GM12801 (cell line): ENCODE data around the gene FMO4.

ENCODE experiments used
- TF ChIP-seq, protein P1 (sequence below): IDR thresholded peaks from one replicate; pipeline ENCODE4 v1.5.1; 2011; ENCODE audit warnings: control low read depth; ENCODE audit not compliant: insufficient read length; ENCODE audit errors: extremely low read depth

The FMO4 gene

DNA sequence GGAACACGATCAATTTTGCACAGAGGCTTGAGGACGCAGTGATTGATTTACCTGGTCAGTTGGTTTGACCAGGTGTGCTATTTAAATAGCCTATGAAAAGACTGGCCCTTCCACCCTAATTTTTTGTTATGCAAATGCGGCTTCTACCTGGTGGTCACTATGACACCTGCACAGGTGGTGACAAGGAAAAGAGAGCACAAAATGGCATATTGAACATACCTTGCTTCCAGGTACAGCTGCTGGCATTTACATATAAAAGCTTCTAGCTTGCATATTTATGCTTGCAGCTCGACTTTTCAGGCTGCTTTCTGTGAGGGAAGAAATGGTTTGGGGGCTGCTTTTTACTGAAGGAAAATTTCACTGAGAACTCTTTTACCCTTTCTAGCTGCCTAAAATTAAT, 15.3 kb upstream of the FMO4 start:
- TF ChIP-seq, protein P1, sequence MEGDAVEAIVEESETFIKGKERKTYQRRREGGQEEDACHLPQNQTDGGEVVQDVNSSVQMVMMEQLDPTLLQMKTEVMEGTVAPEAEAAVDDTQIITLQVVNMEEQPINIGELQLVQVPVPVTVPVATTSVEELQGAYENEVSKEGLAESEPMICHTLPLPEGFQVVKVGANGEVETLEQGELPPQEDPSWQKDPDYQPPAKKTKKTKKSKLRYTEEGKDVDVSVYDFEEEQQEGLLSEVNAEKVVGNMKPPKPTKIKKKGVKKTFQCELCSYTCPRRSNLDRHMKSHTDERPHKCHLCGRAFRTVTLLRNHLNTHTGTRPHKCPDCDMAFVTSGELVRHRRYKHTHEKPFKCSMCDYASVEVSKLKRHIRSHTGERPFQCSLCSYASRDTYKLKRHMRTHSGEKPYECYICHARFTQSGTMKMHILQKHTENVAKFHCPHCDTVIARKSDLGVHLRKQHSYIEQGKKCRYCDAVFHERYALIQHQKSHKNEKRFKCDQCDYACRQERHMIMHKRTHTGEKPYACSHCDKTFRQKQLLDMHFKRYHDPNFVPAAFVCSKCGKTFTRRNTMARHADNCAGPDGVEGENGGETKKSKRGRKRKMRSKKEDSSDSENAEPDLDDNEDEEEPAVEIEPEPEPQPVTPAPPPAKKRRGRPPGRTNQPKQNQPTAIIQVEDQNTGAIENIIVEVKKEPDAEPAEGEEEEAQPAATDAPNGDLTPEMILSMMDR: no peak

DNA sequence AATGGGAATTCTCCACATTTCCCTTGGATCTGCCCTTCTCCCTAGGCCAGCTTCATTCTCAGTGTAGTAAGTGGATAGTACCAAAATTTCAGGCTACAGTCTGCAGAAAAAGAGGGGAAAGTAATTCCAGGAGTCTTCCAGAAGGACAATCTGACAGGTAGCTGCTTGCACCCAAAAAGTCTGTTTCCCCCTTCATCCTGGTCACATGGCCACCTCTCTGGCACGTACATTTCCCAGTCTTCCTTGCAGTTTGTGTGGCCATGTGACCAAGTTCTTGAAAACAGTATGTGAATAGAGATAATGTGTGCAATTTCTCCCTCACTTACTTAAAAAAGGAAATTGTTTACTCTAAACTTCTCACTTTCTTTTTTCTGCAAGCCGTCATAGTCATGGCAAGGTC, 14.6 kb upstream of the FMO4 start:
- TF ChIP-seq, protein P1: no peak

GRCh38 chr1:171300401-171300800, 13.6 kb upstream of the FMO4 start:
- TF ChIP-seq, protein P1: no peak

GRCh38 chr1:171310661-171311087, 3.3 kb upstream of the FMO4 start:
- TF ChIP-seq, protein P1: no peak

DNA sequence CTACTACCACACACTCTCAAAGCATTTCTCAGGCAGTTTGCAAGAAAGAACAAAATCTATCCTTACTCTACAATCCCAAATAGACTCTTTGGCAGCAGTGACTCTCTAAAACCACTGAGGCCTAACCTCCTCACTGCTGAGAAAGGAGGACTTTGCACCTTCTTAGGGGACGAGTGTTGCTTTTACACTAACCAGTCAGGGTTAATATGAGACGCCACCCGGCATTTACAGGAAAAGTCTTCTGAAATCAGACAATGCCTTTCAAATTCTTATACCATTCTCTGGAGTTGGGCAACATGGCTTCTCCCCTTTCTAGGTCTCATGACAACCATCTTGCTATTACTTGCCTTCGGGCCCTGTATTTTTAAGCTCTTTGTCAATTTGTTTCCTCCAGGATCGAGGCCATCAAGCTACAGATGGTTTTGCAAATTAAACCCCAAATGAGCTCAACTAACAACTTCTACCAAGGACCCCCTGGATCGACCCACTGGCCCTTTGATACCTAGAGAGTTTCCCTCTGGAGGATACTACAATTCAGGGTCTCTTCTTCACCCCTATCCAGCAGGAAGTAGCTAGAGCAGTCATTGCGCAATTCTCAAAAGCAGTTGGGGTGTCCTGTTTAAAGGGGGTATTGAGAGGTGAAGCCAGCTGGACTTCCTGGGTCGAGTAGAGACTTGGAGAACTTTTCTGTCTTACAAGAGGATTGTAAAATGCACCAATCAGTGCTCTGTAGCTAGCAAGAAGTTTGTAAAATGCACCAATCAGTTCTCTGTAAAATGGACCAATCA, 2.0 kb upstream of the FMO4 start:
- TF ChIP-seq, protein P1: no peak

DNA sequence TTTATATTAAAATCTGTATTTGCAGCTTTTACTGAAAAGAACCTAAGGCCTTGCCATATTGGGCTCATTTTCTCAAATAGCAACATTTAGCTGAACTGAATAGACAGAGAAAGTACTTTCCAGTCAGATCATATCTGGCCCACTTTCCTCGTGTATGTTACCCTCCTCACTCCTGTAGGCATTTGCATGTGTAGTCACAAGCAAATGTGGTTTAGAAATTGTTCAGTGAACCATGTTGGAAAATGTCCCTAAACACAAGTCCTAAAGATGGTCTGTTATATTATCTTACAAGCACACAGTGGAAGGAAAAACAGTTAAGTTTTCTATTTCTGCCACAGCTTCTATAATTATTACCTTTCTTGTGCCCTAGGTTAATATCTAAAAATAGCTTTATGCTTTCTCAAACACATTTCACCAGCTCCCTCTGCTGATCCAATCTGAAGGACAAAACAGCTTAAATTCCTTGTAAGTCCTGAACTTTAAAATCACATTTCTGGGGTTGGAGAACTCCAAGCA, 606 bp upstream of the FMO4 start:
- TF ChIP-seq, protein P1: no peak

DNA sequence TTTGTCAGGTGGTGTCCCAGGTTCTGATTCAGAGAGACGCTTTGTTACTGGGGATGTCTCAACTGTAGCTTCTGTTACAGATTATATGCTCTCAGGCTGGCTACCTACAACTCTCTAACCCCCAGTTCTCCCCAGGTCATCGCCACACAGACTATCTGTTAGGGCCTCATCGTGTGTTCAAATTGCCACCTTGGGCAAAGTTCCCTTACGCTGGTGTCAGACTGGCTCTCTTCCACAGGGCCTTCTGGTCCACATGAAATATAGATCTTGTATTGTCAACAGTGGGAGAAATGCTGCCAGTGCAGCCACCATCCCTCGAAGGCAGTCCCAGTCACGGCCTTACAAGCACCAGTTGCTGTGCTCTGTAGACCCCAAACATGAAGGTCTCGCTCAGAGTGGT, 15.3 kb downstream of the FMO4 start:
- TF ChIP-seq, protein P1: no peak
